SW 1271 (cell line): Measurements from ENCODE around the gene CCDC12.

ENCODE experiments used
- DNase-seq, 2 experiments: peaks; one replicate each; lab custom pipeline; 2025; lab: John Stamatoyannopoulos, UW

CCDC12 gene

DNA sequence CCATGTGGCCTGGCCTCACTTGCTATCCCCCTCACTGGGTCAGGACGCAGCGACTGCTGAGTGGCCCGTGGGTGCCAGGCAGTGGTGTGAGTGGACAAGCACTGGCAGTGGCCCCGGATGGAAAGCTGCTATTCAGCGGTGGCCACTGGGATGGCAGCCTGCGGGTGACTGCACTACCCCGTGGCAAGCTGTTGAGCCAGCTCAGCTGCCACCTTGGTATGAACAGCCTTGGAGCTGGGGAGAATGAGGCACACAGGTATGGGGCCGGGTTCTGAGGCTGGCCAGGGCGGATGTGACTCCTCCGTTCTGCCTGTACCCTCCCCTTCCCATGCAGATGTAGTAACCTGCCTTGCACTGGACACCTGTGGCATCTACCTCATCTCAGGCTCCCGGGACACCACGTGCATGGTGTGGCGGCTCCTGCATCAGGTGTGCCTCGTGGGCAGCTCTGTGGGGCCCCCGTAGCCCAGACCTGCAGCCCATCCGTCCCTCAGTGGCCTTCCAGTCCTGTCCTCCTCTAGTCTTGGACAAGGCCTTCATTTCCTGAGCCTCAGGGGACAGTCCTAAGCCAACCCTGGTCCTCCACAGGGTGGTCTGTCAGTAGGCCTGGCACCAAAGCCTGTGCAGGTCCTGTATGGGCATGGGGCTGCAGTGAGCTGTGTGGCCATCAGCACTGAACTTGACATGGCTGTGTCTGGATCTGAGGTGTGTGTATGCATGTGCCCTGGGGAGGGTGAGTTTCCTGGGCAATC lies 31.1 kb upstream of the CCDC12 start:
- DNase-seq: no peak

DNA sequence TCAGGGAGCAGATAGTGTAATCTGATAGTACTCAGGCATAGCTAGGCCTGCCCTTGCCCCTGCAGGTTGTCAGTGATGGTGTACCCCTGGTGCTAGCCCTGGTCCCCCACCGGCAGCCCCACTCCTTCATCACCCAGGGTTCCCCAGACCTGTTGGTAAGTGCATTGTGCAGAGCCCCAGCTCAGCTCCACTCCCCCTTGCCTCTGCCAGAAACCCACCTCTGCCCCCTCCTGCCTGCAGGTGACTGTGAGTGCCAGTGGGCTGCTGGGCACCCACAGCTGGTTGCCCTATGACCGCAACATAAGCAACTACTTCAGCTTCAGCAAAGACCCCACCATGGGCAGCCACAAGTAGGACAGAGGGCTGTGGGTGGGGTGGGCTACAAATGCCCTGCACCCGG lies 30.5 kb upstream of the CCDC12 start:
- no peak for DNase-seq

DNA sequence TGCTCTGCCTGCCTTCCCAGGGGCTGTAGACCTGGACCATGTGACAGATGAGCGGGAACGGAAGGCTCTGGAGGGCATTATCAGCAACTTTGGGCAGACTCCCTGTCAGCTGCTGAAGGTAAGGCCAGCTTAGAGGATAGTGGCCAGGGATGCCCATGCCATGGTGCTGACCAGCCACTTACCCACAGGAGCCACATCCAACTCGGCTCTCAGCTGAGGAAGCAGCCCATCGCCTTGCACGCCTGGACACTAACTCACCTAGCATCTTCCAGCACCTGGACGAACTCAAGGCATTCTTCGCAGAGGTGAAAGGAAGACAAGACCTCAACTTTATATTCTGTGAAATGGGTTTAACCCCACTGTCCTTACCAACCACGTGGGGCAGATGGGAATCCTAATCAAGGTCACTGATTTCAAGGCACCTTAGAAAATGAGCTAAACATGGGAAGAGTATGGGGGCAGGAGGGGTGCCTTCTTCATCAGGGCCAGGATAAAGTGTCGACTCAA lies 29.7 kb upstream of the CCDC12 start:
- no peak for DNase-seq

DNA sequence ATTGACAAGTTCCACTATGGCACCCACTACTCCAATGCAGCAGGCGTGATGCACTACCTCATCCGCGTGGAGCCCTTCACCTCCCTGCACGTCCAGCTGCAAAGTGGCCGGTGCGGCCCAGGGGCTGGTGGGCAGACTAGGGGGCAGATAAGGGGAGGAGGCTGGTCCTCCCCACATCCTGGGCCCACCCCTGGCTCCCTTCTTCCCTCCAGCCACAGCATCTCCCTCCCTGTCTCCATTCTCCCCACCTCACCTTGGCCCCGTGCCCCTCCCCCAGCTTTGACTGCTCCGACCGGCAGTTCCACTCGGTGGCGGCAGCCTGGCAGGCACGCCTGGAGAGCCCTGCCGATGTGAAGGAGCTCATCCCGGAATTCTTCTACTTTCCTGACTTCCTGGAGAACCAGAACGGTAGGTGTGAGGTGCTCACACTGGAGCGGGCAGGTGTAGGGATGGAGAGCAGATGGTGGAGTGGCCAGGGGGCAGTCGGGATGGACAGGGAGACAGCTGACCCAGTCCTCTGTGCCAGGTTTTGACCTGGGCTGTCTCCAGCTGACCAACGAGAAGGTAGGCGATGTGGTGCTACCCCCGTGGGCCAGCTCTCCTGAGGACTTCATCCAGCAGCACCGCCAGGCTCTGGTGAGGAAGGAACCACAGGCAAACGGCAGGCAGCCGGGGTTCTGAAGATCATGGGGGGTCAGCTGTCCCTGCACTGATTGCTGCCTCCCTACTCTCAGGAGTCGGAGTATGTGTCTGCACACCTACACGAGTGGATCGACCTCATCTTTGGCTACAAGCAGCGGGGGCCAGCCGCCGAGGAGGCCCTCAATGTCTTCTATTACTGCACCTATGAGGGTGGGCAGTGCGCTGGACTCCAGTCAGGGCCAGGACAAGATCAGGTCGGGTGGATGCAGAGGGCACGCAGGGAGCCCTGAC lies 28.9 kb upstream of the CCDC12 start:
- DNase-seq: no peak

DNA sequence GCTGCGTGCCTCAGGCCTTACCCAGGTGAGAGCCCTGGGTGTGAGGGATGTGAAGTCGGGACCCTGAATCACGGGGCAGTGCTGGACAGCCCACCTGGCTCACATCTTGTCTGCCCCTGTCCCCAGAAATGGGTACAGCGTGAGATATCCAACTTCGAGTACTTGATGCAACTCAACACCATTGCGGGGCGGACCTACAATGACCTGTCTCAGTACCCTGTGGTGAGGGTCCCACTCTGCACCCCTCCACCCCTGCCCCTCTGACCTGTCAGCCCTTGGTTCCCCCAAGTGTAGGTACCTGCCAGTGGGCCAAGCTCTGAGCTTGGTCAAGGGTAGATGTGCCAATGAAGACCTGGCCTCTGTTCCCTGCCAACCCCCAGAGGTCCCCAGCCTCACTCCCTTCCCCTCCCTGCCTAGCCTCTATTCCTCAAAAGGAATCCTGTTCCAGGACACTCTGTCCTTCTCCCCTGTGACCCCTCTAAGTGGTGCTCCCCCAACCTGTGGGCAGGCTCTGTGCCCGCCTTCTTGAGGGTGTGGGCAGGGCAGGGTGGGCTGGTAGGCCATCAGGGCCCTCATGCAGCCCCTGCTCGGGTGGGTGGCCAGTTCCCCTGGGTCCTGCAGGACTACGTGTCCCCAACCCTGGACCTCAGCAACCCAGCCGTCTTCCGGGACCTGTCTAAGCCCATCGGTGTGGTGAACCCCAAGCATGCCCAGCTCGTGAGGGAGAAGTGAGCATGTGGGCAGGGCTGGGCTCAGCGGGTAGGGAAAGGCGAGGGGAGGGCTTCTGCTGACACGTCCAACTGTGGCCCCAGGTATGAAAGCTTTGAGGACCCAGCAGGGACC lies 28.0 kb upstream of the CCDC12 start:
- DNase-seq: no peak

DNA sequence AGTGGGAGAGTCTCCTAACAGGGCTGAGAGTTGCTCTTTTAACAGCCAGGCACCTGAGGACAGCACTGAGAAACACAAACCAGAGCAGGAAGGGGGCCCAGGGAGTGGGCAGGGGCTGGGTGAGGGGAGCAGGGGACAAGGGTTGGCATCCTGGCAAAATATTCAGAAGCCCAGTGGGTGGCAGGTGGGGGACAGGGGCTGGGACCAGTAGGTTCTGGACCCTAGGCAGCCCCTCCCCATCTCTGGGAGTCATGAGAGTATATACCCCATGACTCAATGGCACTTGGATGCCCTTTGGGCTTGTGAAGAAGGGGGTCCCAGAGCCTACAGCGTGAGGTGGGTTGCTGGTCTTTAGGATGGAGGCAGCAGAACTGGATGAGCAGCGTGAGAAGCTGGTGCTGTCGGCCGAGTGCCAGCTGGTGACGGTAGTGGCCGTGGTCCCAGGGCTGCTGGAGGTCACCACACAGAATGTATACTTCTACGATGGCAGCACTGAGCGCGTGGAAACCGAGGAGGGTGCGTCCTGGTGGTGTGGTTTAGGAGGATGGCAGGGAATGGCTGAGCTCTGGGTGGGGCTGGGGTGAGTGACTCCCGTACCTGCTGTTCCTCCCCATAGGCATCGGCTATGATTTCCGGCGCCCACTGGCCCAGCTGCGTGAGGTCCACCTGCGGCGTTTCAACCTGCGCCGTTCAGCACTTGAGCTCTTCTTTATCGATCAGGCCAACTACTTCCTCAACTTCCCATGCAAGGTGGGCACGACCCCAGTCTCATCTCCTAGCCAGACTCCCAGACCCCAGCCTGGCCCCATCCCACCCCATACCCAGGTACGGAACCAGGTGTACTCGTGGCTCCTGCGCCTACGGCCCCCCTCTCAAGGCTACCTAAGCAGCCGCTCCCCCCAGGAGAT lies 27.2 kb upstream of the CCDC12 start:
- DNase-seq: no peak

DNA sequence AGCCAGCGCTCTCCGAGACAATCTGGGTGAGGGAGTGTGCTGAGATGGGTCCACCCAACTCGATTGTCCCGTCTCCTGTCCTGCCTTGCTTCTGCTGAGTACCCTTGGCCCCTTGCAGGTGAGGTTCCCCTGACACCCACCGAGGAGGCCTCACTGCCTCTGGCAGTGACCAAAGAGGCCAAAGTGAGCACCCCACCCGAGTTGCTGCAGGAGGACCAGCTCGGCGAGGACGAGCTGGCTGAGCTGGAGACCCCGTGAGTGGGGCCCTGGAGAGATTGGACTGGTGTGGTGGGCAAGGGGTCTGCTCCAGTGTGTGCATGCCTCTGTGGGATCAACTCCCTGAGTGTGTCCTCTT lies 26.5 kb upstream of the CCDC12 start:
- DNase-seq: no peak

DNA sequence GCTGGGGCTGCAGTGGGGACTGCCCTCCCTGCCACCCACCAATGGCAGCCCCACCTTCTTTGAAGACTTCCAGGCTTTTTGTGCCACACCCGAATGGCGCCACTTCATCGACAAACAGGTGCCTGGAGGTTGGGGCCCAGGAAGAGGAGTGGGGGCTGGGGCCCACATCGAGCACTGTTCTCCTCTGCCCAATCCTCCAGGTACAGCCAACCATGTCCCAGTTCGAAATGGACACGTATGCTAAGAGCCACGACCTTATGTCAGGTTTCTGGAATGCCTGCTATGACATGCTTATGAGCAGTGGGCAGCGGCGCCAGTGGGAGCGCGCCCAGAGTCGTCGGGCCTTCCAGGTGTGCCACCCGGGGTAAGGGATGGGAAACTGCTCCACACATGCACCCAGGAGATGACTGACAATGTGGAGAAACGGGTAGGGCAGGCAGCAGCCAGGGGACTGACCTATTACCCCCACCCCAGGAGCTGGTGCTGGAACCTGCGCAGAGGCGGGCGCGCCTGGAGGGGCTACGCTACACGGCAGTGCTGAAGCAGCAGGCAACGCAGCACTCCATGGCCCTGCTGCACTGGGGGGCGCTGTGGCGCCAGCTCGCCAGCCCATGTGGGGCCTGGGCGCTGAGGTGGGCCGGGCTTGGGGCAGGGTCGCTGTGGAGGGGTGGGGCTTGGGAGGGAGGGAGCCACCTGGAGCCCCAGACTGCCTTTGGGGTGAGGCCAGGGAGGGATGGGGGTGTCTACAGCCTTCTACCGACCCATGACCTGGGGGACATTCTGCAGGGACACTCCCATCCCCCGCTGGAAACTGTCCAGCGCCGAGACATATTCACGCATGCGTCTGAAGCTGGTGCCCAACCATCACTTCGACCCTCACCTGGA lies 25.9 kb upstream of the CCDC12 start:
- DNase-seq: no peak

DNA sequence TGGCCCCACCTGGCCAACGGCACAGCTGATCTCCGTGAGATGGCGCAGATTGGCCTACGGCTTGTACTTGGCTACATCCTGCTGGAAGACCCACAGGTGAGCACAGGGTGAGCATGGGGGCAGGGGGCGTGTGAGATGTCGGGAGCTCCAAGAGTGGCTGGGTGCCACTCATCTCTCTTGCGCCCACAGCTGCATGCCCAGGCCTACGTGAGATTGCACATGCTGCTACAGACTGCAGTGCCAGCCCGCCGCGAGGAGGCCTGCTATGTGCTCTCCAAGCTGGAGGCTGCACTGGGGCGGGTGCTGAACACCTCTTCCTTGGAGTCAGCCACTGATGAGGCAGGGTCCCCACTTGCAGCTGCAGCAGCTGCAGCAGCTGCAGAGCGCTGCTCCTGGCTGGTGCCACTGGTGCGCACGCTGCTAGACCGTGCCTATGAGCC lies 25.2 kb upstream of the CCDC12 start:
- DNase-seq: no peak

DNA sequence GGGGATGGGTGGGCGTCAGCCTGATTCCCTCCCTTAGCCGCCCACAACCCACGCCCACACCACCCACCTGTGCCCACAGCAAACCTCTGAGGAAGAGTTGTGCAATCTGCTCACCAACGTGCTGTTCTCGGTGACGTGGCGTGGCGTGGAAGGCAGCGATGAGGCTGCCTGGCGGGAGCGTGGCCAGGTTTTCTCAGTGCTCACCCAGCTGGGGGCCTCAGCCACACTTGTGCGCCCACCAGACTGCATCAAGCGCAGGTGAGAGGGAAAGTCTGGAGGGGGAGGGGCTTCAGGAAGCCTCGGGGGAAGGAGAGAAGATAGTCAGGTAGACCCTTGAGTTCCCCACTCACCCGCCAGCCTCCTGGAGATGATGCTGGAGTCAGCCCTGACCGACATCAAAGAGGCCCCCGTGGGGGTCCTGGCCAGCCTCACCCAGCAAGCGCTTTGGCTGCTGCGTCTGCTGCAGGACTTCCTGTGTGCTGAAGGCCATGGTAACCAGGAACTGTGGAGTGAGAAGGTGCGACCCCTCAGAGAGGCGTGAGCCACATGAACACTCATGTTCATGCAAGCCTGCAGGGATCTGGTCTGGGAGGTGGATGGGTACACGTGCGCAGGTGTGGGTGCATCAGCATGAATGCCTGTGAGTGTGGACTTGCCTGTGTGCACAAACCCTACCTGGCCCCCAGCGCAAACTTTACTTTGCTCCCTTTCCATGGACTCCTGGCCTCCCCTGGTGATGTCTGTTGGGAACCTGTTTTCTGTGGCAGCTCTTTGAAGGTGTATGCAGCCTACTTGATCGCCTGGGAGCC lies 24.6 kb upstream of the CCDC12 start:
- DNase-seq: no peak

DNA sequence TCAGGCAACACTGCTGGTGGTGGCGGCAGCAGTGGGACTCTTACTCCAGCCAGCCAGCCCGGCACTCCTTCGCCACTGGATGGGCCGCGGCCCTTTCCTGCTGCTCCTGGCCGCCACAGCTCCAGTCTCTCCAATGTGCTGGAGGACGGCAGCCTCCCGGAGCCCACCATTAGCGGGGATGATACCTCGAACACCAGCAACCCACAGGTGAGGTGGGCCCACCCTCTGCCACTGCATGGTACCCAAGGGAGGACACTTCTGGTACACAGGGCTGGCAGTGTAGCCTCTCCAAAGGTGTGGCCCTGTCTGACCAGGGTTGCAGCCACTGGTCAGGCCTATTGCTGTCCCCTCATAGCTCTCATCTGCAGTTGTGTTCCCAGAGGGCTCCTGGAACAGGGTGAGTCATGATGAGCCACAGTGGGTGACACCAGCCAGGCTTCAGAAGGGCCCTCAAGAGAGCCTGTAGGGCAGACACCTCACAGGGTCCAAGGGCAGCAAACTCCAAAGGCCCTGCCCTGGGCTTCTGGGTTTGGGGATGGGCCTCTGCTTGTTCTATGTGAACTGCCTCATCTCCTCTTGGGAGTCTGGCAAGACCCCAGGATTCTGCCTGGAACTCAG lies 23.8 kb upstream of the CCDC12 start:
- no peak for DNase-seq

DNA sequence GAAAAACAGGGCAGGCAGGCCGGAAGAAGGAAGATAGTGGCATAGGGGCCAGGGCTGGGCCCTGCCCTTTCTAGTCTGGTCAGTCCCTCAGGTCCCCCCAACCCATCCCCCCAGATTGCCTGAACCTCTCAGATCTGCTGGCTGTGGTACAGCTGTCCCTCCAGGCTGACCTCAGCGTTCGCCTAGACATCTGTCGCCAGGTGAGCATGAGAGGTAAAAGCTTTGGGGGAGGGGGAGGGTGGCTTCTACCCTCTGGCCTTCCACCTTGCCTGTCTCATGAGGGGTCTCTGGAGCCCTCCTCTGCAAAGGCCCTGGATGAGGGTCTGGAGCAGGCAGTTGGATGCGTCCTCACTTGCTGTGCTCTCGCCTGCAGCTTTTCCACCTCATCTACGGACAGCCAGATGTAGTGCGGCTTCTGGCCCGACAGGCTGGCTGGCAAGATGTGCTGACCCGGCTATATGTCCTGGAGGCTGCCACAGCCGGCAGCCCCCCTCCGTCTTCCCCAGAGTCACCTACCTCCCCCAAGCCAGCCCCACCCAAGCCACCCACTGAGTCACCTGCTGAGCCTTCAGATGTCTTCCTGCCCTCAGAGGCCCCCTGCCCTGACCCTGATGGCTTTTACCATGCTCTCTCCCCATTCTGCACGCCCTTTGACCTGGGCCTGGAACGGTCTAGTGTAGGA lies 23.1 kb upstream of the CCDC12 start:
- no peak for DNase-seq

DNA sequence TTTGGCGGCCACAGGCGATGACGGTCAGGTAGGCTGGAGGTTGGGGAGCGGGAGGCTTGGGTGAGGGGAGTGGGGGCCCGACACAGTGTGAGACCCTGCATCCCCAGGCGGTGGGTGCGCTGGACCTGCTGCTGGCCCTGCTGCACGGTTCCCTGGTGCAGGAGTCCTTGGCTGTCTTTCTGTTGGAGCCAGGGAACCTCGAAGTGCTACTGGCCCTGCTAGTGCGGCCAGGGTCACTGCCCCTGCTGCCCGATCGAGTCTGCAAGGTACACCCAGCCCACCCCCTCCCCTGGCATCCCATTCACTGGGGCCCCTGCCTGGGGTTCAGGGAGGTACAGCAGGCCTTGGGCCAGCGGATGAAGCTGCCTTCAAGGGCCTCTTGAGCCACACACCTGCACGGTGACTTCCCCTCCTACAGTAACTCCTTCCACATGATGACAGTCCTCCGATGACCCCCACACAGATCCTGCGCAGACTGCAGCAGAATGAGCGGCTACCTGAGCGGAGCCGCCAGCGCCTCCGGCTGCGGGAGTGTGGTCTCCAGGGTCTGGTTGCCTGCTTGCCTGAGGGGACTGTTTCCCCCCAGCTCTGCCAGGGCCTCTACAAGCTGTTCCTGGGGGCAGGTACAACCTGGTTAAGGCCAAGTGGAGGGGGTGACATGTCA lies 22.4 kb upstream of the CCDC12 start:
- no peak for DNase-seq

DNA sequence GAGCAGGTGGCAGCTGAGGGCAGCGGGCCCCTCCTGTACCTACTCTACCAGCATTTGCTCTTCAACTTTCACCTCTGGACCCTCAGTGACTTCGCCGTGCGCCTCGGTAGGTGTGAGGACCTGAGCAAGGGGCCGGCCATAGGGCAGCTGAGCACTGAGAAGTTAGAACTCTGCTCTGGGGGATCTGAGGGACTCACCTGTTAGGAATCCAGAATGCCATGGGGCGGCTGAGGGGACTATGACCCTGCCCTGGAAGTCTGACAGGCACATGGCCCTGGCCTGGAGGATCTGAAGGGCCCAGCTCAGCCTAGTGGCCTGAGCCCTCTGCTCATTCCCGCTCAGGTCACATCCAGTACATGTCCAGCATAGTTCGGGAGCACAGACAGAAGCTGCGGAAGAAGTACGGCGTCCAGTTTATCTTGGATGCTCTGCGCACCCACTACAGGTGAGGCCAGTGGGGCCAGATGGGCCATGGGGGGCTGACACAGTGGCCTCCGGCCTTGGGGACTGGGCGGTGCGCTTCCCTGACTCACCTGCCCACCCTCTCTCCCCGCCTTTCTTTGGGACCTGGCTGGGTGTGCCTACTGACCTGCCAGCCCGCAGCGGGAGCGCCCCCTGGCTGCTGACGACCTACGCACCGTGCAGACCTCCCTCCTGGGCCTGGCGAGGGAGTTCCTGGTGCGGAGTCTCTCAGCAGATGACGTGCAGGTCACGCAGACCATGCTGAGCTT lies 21.7 kb upstream of the CCDC12 start:
- no peak for DNase-seq

DNA sequence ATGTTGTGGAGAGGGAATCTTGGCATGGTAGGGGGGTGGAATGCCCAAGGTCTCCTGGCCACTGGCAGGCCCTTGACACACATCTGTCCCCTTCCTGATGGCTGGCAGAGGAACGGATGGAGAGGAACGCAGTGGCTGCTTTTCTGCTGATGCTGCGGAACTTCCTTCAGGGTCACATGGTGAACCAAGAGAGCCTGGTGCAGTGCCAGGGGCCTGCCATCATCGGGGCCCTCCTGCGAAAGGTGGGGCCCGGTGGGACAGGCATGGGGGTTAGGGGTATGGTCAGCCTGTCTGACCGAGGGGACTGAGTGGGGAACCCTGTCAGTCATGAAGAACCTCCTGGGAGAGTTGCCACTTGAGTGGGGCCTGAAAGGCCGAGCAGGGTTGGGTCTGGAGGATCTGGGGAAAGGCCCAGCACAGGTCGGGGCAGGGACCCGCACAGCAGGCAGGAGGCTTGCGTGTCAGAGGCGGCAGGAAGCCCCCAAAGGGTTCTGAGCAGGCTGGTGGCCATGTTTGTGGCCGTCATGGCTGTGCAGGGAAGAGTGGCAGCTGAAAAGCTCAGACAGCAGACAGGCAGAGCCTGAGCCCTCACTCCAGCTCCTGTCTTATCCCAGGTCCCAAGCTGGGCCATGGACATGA lies 21.0 kb upstream of the CCDC12 start:
- DNase-seq: no peak

DNA sequence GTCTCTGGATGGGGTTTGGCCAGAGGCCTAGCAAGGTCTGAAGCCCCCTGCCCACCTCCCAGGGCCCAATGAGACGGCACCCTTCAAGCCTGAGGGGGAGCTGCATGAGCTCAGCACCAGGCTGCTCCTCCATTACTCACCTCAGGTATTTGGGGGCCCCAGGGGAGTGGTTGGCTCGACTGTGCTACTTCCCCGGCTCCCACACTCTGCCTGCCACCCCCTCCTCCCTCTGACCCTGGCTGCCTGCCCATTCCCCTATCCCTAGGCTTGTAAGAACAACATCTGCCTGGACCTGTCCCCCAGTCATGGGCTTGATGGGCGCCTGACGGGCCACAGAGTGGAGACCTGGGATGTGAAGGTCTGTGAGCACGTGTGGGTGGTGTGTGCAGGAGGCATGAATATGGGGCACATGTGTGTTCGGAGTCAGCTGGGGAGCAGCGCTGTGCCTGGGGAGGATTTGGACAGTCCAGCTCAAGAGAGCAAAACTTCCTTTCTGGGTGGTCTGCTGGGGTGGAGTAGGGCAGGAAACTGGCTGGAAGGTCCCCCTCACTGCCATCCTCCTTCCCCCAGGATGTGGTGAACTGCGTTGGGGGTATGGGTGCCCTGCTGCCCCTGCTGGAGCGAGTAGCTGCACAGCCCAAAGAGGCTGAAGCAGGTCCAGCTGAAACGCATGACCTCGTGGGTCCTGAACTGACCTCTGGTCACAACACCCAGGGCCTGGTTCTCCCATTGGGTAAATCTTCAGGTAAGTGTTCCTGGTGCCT lies 20.3 kb upstream of the CCDC12 start:
- no peak for DNase-seq
